DLD1 (cell line): ENCODE results near the gene CIDEB.

ENCODE experiments used
- in situ Hi-C: cut with HindIII; loops from 2 replicates; pipeline ENCODE4 v1.10.0; 2017; ENCODE audit warnings: low sequenced_read_pairs

The CIDEB gene

GRCh38 chr14:24293525-24293924 is 14.3 kb downstream of the CIDEB start:
- in situ Hi-C loops, result no loop called here

DNA sequence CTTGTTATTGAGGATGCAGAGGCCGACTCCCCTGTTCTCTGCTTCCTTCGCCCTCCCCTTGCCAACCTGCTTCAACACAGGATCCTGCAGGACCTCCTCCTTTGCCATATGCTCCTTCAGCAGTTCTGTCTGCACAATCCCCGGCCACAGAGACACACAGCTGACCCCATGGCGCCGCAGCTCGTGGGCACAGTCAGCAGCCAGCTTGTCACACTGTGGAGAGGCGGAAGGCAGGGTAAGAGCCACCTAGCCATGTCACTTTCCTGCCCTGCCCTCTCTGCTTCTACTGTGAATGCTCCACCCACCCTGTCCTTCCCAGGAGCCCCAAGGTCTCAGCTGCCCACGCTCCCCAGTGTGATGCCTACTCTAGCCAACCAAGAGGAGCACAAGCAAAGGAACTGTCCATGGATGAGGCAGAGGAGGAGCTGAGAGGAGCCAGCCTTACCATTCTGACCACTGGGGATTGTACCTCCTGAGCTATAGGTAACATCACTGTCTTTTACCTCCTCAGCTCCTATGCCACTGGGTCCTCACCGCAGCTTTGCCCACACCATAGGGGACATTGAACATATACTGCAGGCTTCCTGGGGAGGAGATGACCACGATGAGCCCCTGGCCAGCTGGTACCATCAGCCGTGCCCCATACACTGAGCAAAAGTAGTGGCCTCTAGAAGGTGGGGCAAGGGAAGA is 15.5 kb downstream of the CIDEB start:
- in situ Hi-C loops, result no loop called here

GRCh38 chr14:24291446-24292117 is 16.2 kb downstream of the CIDEB start:
- in situ Hi-C loops, result no loop called here

- in situ Hi-C loops, result no loop called here
Observed at GRCh38 chr14:24290746-24291145, 17.0 kb downstream of the CIDEB start.

GRCh38 chr14:24289649-24290280 is 18.0 kb downstream of the CIDEB start:
- in situ Hi-C loops, result no loop called here

DNA sequence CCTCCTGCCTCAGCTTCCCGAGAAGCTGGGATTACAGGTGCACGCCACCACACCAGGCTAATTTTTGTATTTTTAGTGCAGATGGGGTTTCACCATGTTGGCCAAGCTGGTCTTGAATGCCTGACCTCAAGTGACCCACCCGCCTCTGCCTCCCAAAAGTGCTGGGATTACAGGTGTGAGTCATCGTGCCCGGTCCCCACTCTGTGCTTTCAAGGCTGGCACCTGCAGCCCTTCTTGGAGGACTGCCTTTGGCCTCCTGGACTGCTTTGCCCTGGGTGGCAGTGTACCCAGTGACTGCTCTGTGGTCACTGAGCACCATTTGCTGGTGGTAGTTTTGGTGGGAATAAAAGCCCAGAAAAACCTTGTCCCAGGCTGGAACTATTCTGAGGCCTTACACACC is 20.8 kb downstream of the CIDEB start:
- in situ Hi-C loops, result no loop called here

- in situ Hi-C loops, result no loop called here
Observed at GRCh38 chr14:24285351-24285750, 22.4 kb downstream of the CIDEB start.

DNA sequence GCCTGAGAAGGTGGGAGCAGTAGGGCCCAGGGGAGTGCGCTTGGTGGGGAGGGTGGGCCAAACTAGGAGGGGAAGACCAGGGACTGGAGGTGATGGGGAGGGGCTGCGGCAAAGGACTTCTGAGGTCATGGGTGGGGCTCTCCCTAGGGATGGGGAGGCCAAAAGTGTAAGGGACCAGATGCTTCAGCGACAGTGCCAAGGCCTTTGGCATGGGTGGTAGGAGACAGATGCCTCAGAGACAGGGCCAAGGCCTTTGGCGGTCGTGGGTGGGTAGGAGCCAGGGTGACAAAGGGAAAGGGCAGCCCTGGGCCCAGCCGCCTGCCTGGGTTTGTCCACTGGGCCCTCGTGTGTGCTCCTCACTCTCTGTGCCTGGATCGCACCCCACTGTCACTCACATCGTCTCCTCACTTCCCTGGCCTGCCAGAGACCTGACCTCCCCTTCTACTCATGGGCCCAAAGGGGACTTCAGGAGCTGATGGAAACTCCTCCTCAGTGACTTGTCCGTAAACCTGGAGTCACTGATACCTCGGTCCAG is 23.2 kb downstream of the CIDEB start:
- in situ Hi-C loops, result no loop called here

- in situ Hi-C loops, result no loop called here
Observed at GRCh38 chr14:24283796-24284460, 23.8 kb downstream of the CIDEB start.

DNA sequence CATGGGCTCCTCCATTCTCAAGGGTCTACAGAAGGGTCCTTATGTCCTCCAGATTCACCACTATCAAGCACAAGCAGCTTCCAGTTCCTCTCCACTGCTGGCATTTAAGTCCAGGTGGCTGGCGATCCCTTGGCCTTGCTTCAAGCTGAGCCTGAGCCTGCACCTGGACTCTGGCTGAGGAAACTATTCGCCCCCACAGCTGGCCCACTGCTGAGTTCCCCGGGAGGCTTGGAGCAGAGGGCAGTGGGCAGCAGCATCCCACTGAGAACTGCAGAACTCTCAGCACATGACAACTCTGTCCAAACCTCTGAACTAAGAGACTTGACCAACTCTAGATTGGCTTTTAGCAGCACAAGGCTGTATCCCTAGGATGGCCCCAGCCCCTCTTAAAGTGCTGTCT is 25.0 kb downstream of the CIDEB start:
- in situ Hi-C loops, result no loop called here

DNA sequence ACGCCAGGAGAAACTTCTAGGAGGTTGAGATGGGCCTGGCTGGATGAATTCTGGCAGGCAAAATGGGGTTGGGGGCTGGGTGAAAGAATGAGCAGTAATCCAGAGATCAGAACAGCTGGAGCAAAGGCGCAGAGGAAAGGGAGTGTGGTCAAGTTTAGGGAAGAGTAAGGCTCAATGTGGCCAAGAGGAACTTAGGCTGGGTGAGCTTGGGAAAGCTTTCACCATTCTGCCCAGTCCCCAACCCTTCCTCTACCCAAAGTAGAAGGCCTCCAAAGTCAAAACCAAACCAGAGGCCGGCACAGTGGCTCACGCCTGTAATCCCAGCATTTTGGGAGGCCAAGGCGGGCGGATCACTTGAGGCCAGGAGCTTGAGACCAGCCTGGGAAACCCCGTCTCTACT is 26.1 kb downstream of the CIDEB start:
- in situ Hi-C loops, result no loop called here

GRCh38 chr14:24280797-24281460 is 26.8 kb downstream of the CIDEB start:
- in situ Hi-C loops, result no loop called here

- in situ Hi-C loops, result loop anchor here (5.0 kb wide), 1 partner anchor 58 kb away; the partner anchor contains the start of genes ADCY4 and RIPK3
Observed at GRCh38 chr14:24279301-24280186, 28.2 kb downstream of the CIDEB start.

GRCh38 chr14:24278424-24278823 is 29.4 kb downstream of the CIDEB start:
- in situ Hi-C loops, result loop anchor here (5.0 kb wide), 1 partner anchor 59 kb away; the partner anchor contains the start of genes ADCY4 and RIPK3

DNA sequence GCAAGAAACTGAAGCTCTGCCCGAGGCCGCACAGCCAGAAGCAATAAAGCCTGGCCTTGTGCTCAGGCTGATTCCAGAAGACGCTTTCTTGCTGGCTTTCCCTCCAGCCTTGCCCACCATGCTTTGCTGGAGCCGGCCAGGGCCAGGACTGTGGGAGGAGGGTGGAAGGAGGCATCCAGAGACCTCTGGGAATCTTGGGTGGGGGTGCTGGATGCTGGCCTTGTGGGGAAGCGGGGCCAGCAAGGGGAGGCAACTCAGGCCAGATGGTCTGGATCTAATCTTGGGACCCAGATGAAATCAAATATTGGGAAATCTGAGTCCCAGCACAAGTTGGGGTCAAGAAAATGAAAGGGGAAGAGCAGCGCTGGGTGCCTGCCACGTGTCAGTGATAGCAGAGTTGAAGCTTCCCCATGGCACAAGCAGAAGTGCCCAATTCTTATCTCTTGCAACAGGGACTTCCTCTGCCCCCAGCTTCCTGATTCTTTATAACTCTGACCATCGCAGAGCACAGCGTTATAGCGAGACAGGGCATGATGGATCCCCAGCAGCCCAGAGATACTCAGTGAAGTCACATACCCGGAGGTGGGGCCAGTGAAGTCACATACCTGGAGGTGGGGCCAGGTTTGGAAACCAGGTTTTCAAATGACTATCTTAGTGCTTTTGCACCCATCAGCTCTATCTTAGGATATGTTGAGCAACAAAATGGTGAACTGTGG is 30.0 kb downstream of the CIDEB start:
- in situ Hi-C loops, result loop anchor here (5.0 kb wide), 1 partner anchor 60 kb away; the partner anchor contains the start of genes ADCY4 and RIPK3

GRCh38 chr14:24277071-24277470 is 30.7 kb downstream of the CIDEB start:
- in situ Hi-C loops, result loop anchor here (5.0 kb wide), 1 partner anchor 60 kb away; the partner anchor contains the start of genes ADCY4 and RIPK3

DNA sequence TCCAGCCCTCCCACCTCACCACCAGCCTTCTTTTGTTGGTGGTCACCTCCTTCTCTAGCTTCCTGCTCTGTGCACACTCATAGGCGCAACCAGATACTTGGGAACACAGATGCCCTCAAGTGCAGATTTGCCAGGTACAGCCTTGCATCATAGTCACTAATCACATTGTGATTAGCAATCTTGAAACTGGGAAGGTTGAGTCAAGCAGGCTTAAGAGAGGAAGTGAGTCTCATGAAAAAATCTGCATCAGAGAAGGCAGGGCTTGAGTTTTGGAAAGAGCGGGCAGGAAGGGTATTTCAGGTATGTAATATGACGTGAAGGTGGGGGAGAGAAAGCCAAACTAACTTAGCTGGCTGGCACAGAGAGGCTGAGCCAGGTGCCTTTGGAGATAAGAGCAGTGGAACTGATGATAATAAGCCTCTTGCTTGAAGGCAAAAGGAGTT is 33.7 kb downstream of the CIDEB start:
- in situ Hi-C loops, result no loop called here

GRCh38 chr14:24273422-24273998 is 34.3 kb downstream of the CIDEB start:
- in situ Hi-C loops, result no loop called here
